Measurements from ENCODE around the gene CENPU.

Gene CENPU

DNA sequence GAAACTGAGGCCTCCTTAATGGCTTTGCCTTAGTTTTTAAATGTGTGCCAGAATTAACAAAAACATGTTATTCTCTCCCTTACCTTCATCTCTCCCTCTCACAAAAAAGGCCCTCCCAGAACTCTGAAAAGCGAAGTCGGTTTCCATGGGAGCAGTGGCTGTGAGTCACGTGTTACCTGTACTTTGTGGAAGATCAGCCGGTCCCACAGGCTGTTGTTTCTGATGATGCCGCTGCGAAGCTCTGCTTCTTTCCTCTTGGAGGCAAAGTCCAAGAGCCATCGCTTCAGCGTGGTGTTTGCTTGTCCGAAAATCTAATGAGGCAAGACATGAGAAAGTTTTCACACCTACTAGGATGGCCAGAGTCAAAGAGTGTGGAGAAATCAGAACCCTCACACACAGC, 32.5 kb upstream of the CENPU start:
- no peak overlapping the region for H2AFZ ChIP-seq (ENCODE audit: low read length, unreplicated experiment)
- no peak overlapping the region for H3K4me3 ChIP-seq (ENCODE audit: low read depth, low read length)
- no peak overlapping the region for H3K27ac ChIP-seq (ENCODE audit: low read depth, low read length)
- no peaks in the 10 kb centered on the region for H3K79me2 ChIP-seq (ENCODE audit: control insufficient read depth, insufficient read depth, low read length, unreplicated experiment)
- H3K36me3 ChIP-seq (ENCODE audit: insufficient read depth, low read length): peaks cover 3% of the 10 kb centered on the region; the same call in 1 of the 2 replicates
- H3K27me3 ChIP-seq (ENCODE audit: insufficient read depth, low read length): no peaks in the 10 kb centered on the region
- H3K4me1 ChIP-seq (ENCODE audit: control insufficient read depth, insufficient read depth, low read length, unreplicated experiment): no peaks in the 10 kb centered on the region

DNA sequence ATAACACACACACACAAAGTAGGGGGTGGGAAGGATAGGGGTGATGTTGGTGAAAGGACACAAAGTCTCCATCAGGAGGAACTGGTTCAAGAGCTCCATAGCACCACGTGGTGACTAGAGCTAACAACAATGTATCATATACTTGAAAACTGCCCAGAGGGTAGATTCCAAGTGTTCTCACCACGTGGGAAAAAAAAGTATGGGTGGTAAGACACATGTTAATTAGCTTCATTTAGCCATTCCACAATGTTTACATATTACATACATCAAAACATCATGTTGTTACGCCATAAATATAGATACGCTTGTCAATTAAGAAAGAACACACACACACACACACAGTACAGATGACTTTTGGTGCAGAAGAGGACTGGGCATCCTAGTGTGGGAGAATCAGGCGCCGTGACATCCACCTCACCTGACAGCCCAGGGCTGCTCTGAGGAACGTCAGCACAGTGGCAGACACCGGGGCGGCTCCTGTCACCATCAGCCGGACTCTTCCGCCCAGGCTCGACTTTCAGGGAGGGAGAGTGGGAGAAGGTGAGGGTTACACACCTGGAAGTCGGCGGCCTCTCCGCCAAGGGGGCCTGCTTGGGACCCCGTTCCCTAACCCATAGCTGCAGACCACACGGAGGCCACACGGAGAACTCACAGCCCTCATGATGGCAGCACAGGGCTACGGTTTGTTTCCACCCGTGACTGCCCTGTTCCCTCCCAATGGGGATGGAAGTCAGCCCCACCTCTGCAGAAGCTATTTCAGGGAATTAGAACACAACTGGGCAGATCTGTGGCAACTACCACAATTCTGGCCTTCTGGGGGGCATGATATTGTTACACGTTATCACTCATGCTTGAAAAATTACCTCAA, 31.8 kb upstream of the CENPU start:
- Histone ChIP-seq H3K4me1 (ENCODE audit: control insufficient read depth, insufficient read depth, low read length, unreplicated experiment) (no peaks in the 10 kb centered on the region), H3K79me2 (ENCODE audit: control insufficient read depth, insufficient read depth, low read length, unreplicated experiment) (no peaks in the 10 kb centered on the region), H3K36me3 (ENCODE audit: insufficient read depth, low read length) (peaks cover 3% of the 10 kb centered on the region; the same call in 1 of the 2 replicates), H3K27me3 (ENCODE audit: insufficient read depth, low read length) (no peaks in the 10 kb centered on the region), H3K4me3 (ENCODE audit: low read depth, low read length) (no peak overlapping the region), H3K27ac (ENCODE audit: low read depth, low read length) (no peak overlapping the region), H2AFZ (ENCODE audit: low read length, unreplicated experiment) (no peak overlapping the region)

DNA sequence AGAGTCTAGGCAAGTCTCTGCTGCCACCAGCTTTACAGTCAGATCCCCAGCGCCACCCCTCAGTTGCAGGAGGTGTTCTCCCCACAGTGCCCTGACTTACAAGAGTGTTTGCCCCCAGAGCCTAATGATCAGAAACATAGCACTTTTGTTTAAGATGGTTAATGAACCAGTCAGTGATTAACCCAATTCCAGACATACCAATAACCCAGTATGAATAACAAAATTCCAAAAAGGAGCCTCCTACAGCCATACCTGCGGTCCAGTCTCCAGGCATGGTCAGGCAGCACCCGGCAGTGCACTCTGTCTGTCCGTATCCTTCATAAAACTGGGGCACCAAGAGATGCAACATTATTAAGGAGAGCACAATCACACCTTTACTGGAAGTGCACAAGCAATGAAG, 30.7 kb upstream of the CENPU start:
- H3K36me3 ChIP-seq (ENCODE audit: insufficient read depth, low read length): peaks cover 12% of the 10 kb centered on the region; the same call in 1 of the 2 replicates
- H3K79me2 ChIP-seq (ENCODE audit: control insufficient read depth, insufficient read depth, low read length, unreplicated experiment): no peaks in the 10 kb centered on the region
- H3K4me1 ChIP-seq (ENCODE audit: control insufficient read depth, insufficient read depth, low read length, unreplicated experiment): no peaks in the 10 kb centered on the region
- no peak overlapping the region for H3K27ac ChIP-seq (ENCODE audit: low read depth, low read length)
- no peak overlapping the region for H2AFZ ChIP-seq (ENCODE audit: low read length, unreplicated experiment)
- no peak overlapping the region for H3K4me3 ChIP-seq (ENCODE audit: low read depth, low read length)
- H3K27me3 ChIP-seq (ENCODE audit: insufficient read depth, low read length): no peaks in the 10 kb centered on the region

DNA sequence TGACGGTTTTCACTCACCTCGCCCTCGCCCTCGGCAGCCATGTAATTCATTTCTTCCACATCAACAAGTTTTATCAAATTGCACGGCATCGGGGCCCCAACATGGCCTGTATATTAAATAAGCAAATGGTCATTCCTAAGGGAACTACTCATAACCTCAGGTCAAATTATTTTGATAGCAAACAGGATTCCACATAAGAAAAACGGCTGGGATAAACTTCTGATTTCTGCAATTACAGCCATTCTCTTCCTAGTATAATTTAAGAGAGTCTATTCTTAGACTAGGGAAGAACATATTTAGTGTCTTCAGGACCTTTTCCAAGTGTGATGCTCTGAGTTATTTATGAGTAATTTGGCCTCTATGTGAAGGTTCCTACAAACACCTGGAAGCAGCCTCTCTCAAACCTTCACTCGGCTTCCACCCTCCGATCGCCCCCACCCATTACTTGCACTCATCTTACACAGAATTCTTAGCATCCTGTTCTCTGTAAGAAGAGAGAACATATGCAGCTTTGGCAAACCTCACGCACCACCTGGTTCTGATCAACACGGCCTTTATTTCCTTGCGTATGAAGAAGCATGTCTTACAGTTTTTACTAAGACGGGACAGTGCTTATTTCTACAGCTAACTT, 29.4 kb upstream of the CENPU start:
- no peak overlapping the region for H3K27ac ChIP-seq (ENCODE audit: low read depth, low read length)

DNA sequence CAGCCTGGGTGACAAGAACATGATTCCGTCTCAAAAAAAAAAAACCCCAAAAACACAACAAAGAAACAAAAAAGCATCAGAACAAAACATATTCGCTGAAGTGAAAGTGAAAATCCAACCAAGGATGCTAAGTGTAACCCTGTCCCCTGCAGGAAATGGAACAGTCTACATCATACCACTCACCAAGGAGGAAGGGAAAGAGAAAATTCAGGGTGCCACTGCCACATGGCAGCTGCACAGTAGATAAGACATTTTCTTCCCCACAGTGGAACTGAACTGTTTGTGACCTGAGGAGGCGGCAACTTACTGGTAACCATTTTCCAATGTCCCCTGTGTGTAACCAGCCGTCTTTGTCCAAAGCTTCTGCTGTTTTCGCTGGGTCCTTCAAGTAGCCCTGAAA, 28.2 kb upstream of the CENPU start:
- Histone ChIP-seq H2AFZ (ENCODE audit: low read length, unreplicated experiment) (no peak overlapping the region), H3K79me2 (ENCODE audit: control insufficient read depth, insufficient read depth, low read length, unreplicated experiment) (no peaks in the 10 kb centered on the region), H3K4me3 (ENCODE audit: low read depth, low read length) (no peak overlapping the region), H3K36me3 (ENCODE audit: insufficient read depth, low read length) (peaks cover 15% of the 10 kb centered on the region), H3K4me1 (ENCODE audit: control insufficient read depth, insufficient read depth, low read length, unreplicated experiment) (peaks cover 9% of the 10 kb centered on the region), H3K27me3 (ENCODE audit: insufficient read depth, low read length) (no peaks in the 10 kb centered on the region), H3K27ac (ENCODE audit: low read depth, low read length) (no peak overlapping the region)

More for the DNA sequence above, 29.4 kb upstream of the CENPU start:
- H3K79me2 ChIP-seq (ENCODE audit: control insufficient read depth, insufficient read depth, low read length, unreplicated experiment): no peaks in the 10 kb centered on the region
- no peak overlapping the region for H2AFZ ChIP-seq (ENCODE audit: low read length, unreplicated experiment)
- H3K4me1 ChIP-seq (ENCODE audit: control insufficient read depth, insufficient read depth, low read length, unreplicated experiment): no peaks in the 10 kb centered on the region
- H3K27me3 ChIP-seq (ENCODE audit: insufficient read depth, low read length): no peaks in the 10 kb centered on the region
- peaks cover 12% of the 10 kb centered on the region; the same call in 1 of the 2 replicates for H3K36me3 ChIP-seq (ENCODE audit: insufficient read depth, low read length)
- H3K4me3 ChIP-seq (ENCODE audit: low read depth, low read length): no peak overlapping the region

DNA sequence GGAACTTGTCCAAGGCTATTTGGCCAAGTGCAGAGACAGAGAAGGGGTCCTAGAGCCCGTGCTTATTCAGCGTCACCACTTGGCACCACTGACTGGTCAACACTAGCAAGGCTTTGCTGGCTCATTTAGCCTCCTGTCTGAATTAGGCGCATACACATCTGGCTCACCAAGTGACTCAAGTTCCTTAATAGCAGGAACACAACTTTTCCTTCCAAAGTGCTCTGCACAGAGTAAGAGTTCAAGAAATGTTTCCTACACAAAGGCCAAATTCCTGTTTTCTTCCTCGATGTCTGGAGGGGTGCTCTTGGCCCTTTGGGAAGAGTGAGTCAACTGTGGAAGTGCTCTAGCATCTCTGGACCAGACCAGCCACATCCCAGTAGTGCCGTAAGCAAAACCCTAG, 26.8 kb upstream of the CENPU start:
- Histone ChIP-seq H3K79me2 (ENCODE audit: control insufficient read depth, insufficient read depth, low read length, unreplicated experiment) (no peaks in the 10 kb centered on the region), H3K4me3 (ENCODE audit: low read depth, low read length) (no peak overlapping the region), H3K27ac (ENCODE audit: low read depth, low read length) (no peak overlapping the region), H3K4me1 (ENCODE audit: control insufficient read depth, insufficient read depth, low read length, unreplicated experiment) (peaks cover 23% of the 10 kb centered on the region), H3K36me3 (ENCODE audit: insufficient read depth, low read length) (peaks cover 18% of the 10 kb centered on the region), H2AFZ (ENCODE audit: low read length, unreplicated experiment) (no peak overlapping the region), H3K27me3 (ENCODE audit: insufficient read depth, low read length) (no peaks in the 10 kb centered on the region)

DNA sequence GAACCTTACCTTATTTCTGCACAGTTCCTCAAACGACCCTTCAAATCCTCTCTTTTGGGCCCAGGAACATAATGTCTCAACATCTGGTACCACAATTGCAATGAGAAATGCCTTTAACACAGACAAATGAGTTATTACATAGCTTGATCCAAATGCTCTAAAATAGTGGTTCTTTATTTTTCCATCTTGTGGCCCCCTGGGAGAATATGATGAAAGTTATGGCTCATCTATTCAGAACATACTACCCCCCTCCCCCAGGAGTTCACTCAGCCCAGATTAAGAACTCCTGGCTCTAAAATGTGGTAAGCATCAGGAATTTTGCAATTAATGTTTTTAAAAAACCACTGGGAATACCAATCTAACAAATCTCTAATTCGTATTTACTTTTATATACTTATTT, 23.9 kb upstream of the CENPU start:
- Histone ChIP-seq H3K27me3 (ENCODE audit: insufficient read depth, low read length) (no peaks in the 10 kb centered on the region), H3K27ac (ENCODE audit: low read depth, low read length) (peak overlapping the region; percentile 47; the same call in 1 of the 2 replicates), H3K36me3 (ENCODE audit: insufficient read depth, low read length) (peaks cover 22% of the 10 kb centered on the region), H3K79me2 (ENCODE audit: control insufficient read depth, insufficient read depth, low read length, unreplicated experiment) (no peaks in the 10 kb centered on the region), H3K4me3 (ENCODE audit: low read depth, low read length) (no peak overlapping the region), H2AFZ (ENCODE audit: low read length, unreplicated experiment) (no peak overlapping the region), H3K4me1 (ENCODE audit: control insufficient read depth, insufficient read depth, low read length, unreplicated experiment) (peaks cover 32% of the 10 kb centered on the region)

DNA sequence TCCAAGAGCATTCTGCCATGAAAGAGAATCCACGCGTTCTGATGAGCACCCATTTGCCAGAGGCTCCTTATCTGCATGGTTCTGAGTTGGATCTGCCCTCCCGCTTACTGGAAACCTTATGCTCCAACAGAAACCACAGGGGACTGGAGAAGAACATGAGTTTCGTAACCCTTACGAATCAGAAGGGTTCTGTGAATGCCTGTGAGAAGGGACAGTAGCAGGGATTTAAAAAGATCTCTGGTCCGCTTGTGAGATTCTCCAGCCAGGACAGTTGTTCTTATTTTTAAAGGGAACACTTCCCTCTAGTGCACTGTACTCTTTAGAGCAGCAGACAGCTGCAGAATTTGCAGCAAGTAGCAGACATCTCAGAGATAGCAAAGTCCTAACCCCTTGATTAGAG, 22.5 kb upstream of the CENPU start:
- peaks cover 22% of the 10 kb centered on the region for H3K36me3 ChIP-seq (ENCODE audit: insufficient read depth, low read length)
- H3K79me2 ChIP-seq (ENCODE audit: control insufficient read depth, insufficient read depth, low read length, unreplicated experiment): no peaks in the 10 kb centered on the region
- H2AFZ ChIP-seq (ENCODE audit: low read length, unreplicated experiment): no peak overlapping the region

DNA sequence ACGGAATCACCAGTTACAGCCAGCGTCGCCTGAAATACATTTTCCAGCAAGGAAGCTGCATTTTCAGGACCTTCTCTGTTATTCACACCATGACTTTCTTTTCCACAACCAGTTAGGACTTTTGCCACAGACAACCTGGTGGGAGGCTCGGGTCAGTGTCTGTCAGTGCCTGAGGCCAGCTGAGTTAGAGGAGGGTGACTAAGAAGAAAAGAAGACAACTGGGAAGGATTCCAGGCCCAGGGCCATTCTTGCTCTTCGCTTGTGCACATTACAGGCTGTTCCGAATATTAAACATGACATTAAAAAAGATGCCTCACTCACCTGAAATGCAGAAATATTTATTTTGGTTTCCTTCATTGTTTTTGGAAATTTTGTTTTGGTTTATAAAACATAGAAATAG, 21.4 kb upstream of the CENPU start:
- no peak overlapping the region for H2AFZ ChIP-seq (ENCODE audit: low read length, unreplicated experiment)
- no peak overlapping the region for H3K4me3 ChIP-seq (ENCODE audit: low read depth, low read length)
- no peak overlapping the region for H3K27ac ChIP-seq (ENCODE audit: low read depth, low read length)
- peaks cover 32% of the 10 kb centered on the region for H3K4me1 ChIP-seq (ENCODE audit: control insufficient read depth, insufficient read depth, low read length, unreplicated experiment)
- H3K36me3 ChIP-seq (ENCODE audit: insufficient read depth, low read length): peaks cover 20% of the 10 kb centered on the region
- H3K27me3 ChIP-seq (ENCODE audit: insufficient read depth, low read length): no peaks in the 10 kb centered on the region
- H3K79me2 ChIP-seq (ENCODE audit: control insufficient read depth, insufficient read depth, low read length, unreplicated experiment): no peaks in the 10 kb centered on the region

More for the DNA sequence above, 22.5 kb upstream of the CENPU start:
- peaks cover 32% of the 10 kb centered on the region for H3K4me1 ChIP-seq (ENCODE audit: control insufficient read depth, insufficient read depth, low read length, unreplicated experiment)
- H3K4me3 ChIP-seq (ENCODE audit: low read depth, low read length): no peak overlapping the region
- peak overlapping the region; percentile 32 for H3K27ac ChIP-seq (ENCODE audit: low read depth, low read length)
- no peaks in the 10 kb centered on the region for H3K27me3 ChIP-seq (ENCODE audit: insufficient read depth, low read length)

DNA sequence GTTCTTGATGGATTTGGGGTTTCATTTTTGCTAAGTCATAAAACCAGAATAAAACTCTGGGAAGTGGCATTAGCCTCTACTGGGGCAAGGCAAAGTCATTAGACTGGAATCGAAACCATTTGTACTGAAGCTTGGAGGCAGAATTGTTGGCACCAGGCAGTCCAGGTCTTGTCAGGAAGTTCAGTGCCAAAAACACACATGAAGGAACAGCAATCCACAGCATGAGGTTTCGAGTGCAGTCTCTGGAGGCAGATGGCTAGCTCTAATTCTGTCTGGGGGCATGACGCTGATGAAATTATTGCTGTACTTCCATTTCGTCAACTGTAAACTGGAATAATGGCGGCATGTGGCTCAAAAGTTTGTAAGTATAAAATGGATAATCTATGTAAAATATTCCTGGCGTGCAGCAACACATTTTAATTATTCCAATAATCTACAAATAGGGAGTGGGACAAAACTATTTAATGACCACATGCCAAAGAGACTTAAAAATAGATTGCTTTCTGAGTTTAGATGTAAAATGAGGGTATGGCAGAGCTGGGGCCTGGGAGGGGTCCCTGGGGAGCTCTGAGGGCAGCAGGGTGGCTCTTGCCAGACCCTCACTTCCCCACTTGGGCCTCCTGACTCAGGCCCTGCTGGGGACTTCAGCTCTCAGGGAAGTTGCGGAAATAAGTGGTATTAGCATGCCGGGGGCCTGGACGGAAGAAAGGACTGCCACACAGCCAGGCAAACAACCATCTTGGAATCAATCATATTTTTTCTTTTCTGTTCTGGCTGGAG, 18.8 kb upstream of the CENPU start:
- H3K79me2 ChIP-seq (ENCODE audit: control insufficient read depth, insufficient read depth, low read length, unreplicated experiment): no peaks in the 10 kb centered on the region
- H3K36me3 ChIP-seq (ENCODE audit: insufficient read depth, low read length): peaks cover 13% of the 10 kb centered on the region
- no peaks in the 10 kb centered on the region for H3K27me3 ChIP-seq (ENCODE audit: insufficient read depth, low read length)
- H3K4me3 ChIP-seq (ENCODE audit: low read depth, low read length): no peak overlapping the region
- H3K27ac ChIP-seq (ENCODE audit: low read depth, low read length): no peak overlapping the region
- peaks cover 29% of the 10 kb centered on the region for H3K4me1 ChIP-seq (ENCODE audit: control insufficient read depth, insufficient read depth, low read length, unreplicated experiment)
- H2AFZ ChIP-seq (ENCODE audit: low read length, unreplicated experiment): no peak overlapping the region

All from ACC112 (cell line).